Measurements from ENCODE around the gene TIGD3. TPM values are rescaled to one million over a fixed set of nuclear protein-coding genes. Genes with fewer than 3 reads are reported as not detected.
A peak's percentile ranks its signal among the peaks of the same experiment; 100 is the strongest.

Gene TIGD3
- total and polyA plus RNA-seq, 7 donors, result 0.14 to 0.96 (median 0.36) TPM; not detected in 2

GRCh38 chr11:65309006-65309405, 45.5 kb upstream of the TIGD3 start:
- intact Hi-C loops (cut with DNase I), result no loop called here
- TF ChIP-seq EP300 (IDR thresholded peaks at IDR 0.05), result no peak
- TF ChIP-seq POLR2AphosphoS5 (IDR thresholded peaks at IDR 0.05), result peak in 1 of 4 donors; percentile 16
- no peaks in the 10 kb centered on the region for H3K27me3 ChIP-seq
- H3K9me3 ChIP-seq, result no peaks in the 10 kb centered on the region
- 59 to 65% methylated on average over 5 of the region's 5 CpGs for WGBS, 2 donors
- DNase-seq, result no peak
- H3K4me3 ChIP-seq, result no peak overlapping the region
- H3K4me1 ChIP-seq, result peaks cover 0 to 75% (median 71%) of the 10 kb centered on the region in 4 donors
- peak overlapping the region in 2 of 4 donors; percentile 27 to 51 for H3K27ac ChIP-seq
- no peaks in the 10 kb centered on the region for H3K36me3 ChIP-seq

GRCh38 chr11:65310215-65310614, 44.3 kb upstream of the TIGD3 start:
- H3K4me1 ChIP-seq, result peaks cover 0 to 69% (median 64%) of the 10 kb centered on the region in 4 donors
- H3K27ac ChIP-seq, result peak overlapping the region in 3 of 4 donors; percentile 14 to 45 (median 25)
- DNase-seq, result no peak
- no peaks in the 10 kb centered on the region for H3K27me3 ChIP-seq
- intact Hi-C loops (cut with DNase I), result no loop called here
- TF ChIP-seq CTCF (IDR thresholded peaks at IDR 0.05), result no peak
- TF ChIP-seq POLR2A (IDR thresholded peaks at IDR 0.05), result no peak
- no peak for TF ChIP-seq EP300 (IDR thresholded peaks at IDR 0.05)
- TF ChIP-seq POLR2AphosphoS5 (IDR thresholded peaks at IDR 0.05), result no peak
- H3K36me3 ChIP-seq, result no peaks in the 10 kb centered on the region
- no peak overlapping the region for H3K4me3 ChIP-seq
- 79% methylated on average over 10 of the region's 10 CpGs for WGBS, 2 donors
- no peaks in the 10 kb centered on the region for H3K9me3 ChIP-seq

- Histone ChIP-seq H3K27ac (peak overlapping the region in 3 of 4 donors; percentile 14 to 45 (median 25)), H3K9me3 (no peaks in the 10 kb centered on the region), H3K4me3 (no peak overlapping the region), H3K4me1 (peaks cover 0 to 64% (median 59%) of the 10 kb centered on the region in 4 donors), H3K27me3 (no peaks in the 10 kb centered on the region), H3K36me3 (no peaks in the 10 kb centered on the region)
- WGBS, 2 donors, result 70 to 75% methylated on average over 6 of the region's 6 CpGs
- DNase-seq, result no peak
- intact Hi-C loops (cut with DNase I), result no loop called here
- TF ChIP-seq CTCF (IDR thresholded peaks at IDR 0.05) (no peak), POLR2AphosphoS5 (IDR thresholded peaks at IDR 0.05) (no peak), POLR2A (IDR thresholded peaks at IDR 0.05) (no peak)
Observed at GRCh38 chr11:65310736-65311135, 43.8 kb upstream of the TIGD3 start.

- no peaks in the 10 kb centered on the region for H3K27me3 ChIP-seq
- H3K4me1 ChIP-seq, result peaks cover 0 to 62% (median 58%) of the 10 kb centered on the region in 4 donors
- H3K27ac ChIP-seq, result peak overlapping the region in 3 of 4 donors; percentile 14 to 45 (median 25)
- H3K4me3 ChIP-seq, result no peak overlapping the region
- H3K36me3 ChIP-seq, result no peaks in the 10 kb centered on the region
- H3K9me3 ChIP-seq, result no peaks in the 10 kb centered on the region
- 75 to 83% methylated on average over 5 of the region's 5 CpGs for WGBS, 2 donors
- intact Hi-C loops (cut with DNase I), result no loop called here
- TF ChIP-seq EP300 (IDR thresholded peaks at IDR 0.05), result no peak
- no peak for TF ChIP-seq CTCF (IDR thresholded peaks at IDR 0.05)
- no peak for TF ChIP-seq POLR2AphosphoS5 (IDR thresholded peaks at IDR 0.05)
- no peak for TF ChIP-seq POLR2A (IDR thresholded peaks at IDR 0.05)
- no peak for DNase-seq
Observed at GRCh38 chr11:65311170-65311678, 43.3 kb upstream of the TIGD3 start.

GRCh38 chr11:65314501-65315203, 39.9 kb upstream of the TIGD3 start, which contains the start of gene CDC42EP2:
CDC42EP2 (plus strand) TSS chr11:65314866; CDS start chr11:65320899, 6,033 bp downstream.
- Histone ChIP-seq H3K9me3 (no peaks in the 10 kb centered on the region), H3K4me1 (peaks cover 0 to 79% (median 66%) of the 10 kb centered on the region in 4 donors), H3K27me3 (no peaks in the 10 kb centered on the region), H3K36me3 (no peaks in the 10 kb centered on the region), H3K27ac (peak within 1 kb of the TSS; percentile 95 to 98 (median 98)), H3K4me3 (peak within 1 kb of the TSS; percentile 78 to 94 (median 82))
- intact Hi-C loops (cut with DNase I), result loop anchor here (1.0 kb wide), 1 partner anchor 39 kb away; no protein-coding TSS in a partner anchor
- TF ChIP-seq POLR2A (IDR thresholded peaks at IDR 0.05) (peak; percentile 65 to 73), POLR2AphosphoS5 (IDR thresholded peaks at IDR 0.05) (peak; percentile 88 to 97 (median 95)), CTCF (IDR thresholded peaks at IDR 0.05) (no peak)
- WGBS, 2 donors, result 0 to 1% methylated on average over 74 of the region's 74 CpGs
- peak; percentile 94 for DNase-seq
